Hematopoietic multipotent progenitor cell treated with erythropoietin and hydrocortisone succinate and interleukin-3 and kit ligand, for 8 days (in vitro differentiated cells): ENCODE data around the gene ERP27.

Experiments
- DNase-seq: peaks from one replicate; pipeline ENCODE4 v3.0.0-alpha.2; 2015

ERP27 gene

DNA sequence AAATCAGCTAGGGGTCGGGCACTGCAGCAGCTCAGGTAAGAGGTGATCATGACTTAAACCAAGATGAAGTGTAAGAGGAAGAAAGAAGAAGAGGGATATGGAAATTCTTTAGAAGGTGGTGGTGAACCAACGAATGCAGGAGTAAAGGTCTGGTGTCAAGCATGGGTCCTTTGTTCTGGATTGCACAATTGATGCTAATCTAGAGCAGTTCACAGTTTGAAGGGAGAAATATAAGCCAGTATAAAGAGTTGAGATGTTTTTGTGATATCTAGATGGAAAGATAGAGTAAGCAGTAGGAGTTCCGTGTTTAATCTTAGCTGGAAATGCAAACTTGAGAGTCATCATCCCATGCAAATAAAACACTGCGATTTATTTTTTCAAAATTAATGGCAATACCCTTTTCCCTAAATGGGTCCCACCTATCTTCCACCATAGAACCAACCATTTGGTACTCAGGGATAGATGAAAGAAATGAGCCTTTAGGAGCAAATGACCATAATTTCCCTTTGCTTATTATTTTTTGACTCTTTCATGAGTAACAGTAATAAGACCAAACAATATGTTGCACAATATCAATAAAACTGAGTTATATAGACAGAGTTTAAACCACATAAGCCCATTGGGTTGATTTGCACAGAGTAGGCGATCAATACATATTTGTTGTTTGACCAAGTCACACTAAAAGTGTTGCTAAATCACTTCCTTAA, 37.7 kb downstream of the ERP27 start:
- no peak for DNase-seq

DNA sequence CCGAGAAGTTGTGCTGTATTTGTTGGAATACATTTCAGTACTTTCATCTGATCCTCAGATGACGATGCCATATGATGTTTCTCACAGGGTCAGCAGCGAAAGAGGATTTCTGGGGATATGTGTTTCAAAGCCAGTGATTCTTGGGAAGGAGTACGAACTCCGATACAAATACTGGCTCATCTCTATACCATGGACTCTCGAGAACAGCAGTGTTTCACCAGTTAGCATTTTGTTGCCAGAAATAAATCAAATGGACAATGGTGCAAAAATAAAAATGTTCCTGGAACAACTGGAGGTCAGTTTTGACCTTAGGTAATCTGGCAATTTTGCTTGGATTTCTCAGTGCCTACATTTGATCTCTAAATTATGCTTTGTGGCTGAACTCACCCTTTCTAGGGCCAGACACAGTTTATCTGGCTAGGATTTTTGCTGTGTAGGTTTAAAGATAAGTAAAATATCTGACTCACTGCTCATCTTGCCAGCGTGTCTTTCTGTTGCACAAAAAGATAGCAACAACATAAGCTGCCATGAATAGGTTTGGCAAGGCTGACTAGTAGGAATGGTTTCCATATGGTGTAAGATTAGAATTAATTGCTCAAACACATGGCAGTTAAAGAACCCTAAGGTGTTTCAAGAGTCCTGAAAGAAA, 41.7 kb downstream of the ERP27 start:
- peak; percentile 96 for DNase-seq

DNA sequence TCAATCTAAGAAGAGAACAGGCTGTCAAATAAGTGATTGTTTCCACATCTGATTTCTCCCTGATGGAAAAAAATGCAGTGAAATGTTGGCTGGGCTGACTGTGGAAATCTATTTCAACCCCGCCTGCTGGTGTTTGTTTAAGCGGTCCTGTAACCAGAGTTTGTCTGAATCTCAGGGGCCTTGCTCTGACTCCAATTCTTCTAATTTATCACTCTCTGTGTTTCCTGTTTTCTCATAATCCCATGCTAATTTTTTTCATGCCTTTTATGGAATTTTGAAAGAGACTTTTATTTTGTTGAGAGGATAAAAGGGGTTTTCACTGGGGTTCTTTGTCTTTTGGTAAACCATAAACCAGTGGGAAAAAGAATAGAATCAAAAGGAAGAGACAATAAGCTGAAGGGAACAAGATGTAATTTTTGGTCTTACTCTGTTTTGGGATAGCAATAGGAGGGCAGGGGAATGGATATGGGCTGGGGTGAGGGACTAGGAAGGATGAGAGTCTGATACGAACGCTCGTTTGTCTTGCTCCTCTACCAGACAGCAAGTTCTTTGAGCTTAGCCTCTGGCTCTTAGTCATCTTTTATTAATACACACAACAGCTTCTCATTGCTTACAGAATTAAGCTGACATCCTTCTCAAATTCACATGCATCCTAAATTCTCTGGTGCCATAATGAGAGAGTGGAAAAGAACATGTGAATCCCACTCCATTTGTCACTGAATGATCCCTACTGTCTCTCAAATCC, 44.7 kb downstream of the ERP27 start:
- no peak for DNase-seq

DNA sequence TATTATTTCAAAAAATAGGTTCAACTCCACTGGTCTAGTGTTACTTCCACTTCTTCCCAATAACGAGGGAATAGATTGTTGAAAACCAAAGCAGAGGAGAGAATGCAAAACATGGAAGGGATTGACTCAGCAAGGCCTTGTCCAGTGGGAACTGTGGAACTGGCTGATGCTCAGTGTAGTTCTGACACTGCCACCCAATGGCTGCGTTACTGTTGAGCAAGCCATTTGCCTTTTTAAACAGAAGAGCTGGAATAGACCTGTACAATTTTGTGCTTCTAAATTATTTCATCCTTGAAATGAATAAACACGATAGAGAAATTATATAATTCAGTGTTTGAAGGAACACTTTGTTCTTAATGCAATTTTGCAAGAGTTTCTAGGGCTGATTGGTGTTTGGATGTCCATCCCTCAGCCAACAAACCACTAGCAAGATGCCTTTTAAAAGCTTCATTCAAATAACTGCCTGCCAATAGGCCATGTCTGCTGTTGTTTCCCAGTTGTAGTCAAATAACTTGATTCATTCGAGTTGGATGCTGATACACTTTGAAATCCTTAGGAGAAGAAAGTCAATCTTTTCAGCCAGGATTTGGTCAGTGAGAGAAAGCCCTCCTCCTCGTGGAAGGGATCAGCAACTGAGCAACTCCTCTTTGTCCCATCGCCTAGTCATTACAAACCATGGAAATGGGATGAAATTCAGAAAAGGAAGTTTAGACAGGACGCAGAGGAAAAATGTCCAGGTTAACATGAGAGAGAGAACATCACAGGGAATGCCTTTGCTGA, 45.4 kb downstream of the ERP27 start:
- DNase-seq, result peak; percentile 24

DNA sequence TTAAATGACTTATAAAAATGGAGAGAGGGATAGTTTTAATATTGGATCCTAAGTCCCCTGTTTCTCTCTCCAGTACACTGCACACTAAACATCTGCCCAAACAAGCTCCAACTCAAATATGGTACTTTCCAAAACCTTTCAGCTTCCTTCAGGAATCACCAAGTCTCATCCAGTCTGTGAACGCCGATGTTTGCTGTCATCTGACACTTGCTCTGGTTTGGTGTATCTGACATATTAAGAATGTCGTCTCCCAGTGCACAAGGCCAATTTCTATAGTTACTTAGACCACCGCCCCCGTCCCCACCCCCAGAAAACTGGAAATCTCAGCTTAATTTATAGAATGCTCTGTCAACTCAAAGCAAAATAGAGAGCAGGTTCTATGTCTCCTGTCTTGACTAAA, 47.6 kb downstream of the ERP27 start:
- DNase-seq, result no peak

DNA sequence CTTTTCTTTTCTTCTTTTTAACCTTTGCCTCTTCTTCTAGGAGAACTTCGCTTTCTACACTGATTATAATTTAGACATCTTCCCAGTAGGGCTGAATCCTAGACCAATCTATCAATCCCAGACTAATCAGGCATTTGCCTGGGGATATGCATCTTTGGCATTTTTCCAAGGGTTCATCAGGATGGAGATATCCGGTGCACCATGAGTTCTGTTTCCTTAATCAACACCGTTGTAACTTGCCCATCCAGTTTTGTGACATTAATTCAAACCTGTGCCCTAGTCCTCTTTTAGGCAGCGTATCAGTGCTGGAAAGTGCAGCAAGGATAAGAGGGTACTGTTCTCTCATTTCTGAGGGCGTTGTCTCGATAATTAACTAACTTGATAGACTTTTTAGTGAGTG, 52.1 kb downstream of the ERP27 start:
- no peak for DNase-seq

DNA sequence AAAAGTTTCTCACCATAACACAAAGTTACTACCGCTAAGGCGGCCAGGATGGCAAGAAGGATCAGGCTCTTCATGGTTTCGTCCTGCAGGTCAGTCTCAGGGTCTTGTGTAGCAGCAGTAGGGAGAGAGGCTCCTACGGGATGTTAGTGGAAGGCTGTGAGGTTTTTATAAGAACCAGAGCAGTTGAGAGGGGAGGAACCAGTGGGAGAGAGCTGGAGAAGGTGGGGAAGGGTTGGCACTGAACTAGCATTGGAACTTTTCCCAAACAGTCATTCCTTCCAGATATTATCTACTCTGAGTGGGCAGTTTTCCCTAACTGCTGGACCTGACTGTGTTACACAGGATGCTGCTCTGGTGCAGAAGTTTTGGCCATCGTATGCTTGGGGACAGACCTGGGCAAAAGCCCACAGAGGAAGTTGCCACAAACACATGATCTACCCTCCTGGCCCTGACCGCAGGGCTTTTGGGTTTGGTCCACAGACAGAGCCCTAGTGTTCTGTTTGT, 52.6 kb downstream of the ERP27 start, which contains the start of gene MGP:
Gene MGP (minus strand): TSS at position 137 of the 504 bp plus-strand sequence. CDS start 63 bp downstream, at position 74.
- no peak for DNase-seq

DNA sequence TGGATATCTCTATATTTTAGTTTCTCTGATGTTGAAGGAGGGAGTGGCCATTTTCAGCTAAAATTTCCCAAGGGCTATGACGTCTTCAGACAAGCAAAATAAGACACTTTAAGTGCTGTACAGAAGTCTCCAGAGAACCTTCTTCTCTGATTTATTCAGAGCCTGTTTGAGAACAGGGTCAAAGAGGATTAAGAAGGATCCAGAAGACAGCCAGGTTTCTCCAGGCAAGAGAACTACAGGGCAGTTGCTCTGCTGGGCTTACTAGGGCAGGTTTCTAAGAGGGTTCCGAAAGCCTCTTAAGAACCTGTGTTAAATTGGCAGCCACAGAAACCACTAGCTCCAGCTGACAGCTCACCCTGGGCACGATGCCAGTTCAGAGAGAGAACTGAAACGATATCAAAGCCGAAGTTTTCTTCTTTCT, 53.9 kb downstream of the ERP27 start:
- DNase-seq, result peak; percentile 94

DNA sequence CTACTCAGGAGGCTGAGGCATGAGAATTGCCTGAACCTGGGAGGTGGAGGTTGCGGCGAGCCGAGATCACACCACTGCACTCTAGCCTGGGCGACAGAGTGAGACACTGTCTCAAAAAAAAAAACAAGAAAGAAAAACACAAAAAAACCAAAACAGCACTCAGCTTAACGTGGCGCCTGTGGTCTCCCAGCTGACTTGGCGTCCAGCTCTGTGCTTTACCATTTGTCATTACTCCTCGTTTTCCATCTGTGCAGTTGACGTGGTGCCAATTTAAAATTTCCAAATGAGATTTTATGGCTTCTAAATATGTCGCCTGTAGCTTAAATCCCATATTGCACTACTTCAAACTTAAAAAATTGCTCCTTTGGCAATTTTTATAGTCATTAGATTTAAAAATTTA, 54.7 kb downstream of the ERP27 start:
- no peak for DNase-seq

DNA sequence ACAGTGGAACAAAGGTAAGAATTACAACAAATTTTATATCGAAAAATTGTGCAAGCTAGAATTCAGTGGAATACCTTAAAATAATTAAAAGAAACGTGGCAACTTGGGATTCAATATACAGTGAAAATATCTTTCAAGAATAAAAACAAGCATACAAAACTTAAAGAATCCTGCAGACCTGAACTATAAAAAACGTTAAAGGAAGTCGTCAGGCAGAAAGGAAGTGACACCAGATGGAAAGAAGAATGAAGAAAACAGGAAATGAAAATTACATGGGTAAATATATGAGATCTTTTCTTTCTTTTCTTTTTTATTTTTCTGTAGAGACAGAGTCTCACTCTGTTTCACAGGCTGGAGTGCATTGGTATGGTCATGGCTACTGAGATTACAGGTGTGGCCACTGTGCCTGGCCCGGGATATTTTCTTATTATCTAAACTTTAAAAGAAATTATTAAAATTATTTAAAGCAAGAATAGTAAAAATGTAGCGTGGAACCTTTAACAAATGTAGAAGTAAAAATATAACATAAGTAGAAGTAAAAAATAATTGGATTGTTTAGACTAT, 57.4 kb downstream of the ERP27 start:
- no peak for DNase-seq

DNA sequence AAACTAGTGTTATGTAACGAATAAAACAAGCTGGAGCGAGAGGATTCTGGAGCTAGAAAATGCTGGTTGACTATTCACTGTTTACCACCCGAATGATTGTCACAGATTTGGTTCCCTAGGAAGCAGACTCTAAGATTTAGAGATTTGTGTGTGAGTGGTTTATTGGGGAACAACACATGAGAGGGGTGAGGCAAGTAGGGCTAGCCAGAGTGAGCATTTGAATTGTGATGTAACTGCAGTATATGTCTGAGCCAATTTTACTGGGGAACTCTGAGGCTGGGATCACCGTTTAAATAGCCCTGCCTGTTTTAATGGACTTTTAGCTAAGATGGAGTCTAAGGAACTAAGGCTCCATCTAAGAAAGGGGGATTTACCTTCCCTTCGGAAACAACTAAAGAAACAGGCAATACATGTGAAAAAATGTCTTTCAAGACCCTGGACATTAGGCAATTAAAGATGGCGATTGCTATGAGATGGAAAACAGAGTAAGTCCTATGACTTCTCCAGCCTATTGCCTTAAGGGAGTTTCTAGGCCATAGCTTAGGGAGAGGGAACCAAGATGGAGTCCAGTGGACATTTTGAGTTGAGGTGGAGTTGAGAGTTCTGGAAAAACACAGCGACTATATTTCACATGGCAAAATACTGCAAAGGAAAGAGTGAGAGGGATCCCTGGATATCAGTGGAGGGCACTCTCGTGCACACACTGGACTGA, 59.0 kb downstream of the ERP27 start:
- DNase-seq, result no peak

DNA sequence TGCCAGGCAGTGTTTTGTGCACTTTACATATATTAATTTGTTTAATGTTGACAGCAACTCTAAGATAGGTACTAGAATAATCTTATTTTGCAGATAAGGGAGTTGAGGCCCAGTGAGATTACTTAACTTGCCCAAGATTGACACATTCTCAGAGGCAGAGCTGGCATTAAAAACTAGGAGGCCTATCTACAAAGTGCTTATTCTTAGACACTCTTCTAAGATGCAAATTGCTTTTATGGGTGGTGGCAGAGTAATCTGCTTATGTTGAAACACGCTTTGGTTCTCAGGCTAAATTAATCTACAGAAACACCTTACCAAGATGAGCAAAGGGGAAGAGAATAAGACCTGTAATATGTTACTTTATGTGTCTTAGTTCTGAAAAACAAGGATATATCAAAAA, 59.8 kb downstream of the ERP27 start:
- no peak for DNase-seq

DNA sequence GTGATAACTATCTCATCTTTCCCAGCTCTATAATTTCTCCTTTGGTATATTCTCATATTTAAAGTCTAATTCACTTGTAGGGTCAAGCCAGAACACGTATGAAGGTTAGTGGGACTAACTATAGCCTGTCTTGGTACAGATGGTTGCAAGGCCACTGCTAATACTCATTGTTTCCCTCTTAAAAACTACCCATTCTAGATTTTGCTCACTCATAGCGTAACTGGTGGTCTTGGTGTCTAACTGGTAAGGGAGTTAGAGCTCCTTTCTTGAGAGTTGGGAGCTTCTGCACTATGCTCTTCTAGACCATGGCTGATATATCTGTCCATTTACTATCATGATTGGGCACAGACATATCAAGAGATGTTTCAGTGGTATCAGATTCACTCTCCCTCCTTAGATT, 61.5 kb downstream of the ERP27 start:
- DNase-seq, result no peak

DNA sequence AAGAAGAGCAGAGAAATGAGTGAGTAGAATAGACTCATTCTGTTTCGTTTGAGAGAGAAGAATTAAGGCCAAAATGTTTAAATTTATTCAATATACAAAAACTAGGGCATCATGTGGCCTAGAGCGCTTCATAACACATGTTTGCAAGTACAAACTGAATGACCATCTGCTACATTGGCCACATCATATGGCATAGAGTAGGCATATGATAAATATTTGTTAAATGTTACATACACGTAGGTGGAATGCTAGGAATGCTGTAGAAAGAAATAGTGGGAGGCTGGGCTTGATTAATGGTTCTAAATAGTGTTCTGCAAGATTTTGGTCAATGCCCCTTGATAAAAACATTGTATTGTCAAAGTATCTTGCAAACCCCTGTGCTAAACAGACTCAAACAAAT, 63.5 kb downstream of the ERP27 start:
- DNase-seq, result no peak

DNA sequence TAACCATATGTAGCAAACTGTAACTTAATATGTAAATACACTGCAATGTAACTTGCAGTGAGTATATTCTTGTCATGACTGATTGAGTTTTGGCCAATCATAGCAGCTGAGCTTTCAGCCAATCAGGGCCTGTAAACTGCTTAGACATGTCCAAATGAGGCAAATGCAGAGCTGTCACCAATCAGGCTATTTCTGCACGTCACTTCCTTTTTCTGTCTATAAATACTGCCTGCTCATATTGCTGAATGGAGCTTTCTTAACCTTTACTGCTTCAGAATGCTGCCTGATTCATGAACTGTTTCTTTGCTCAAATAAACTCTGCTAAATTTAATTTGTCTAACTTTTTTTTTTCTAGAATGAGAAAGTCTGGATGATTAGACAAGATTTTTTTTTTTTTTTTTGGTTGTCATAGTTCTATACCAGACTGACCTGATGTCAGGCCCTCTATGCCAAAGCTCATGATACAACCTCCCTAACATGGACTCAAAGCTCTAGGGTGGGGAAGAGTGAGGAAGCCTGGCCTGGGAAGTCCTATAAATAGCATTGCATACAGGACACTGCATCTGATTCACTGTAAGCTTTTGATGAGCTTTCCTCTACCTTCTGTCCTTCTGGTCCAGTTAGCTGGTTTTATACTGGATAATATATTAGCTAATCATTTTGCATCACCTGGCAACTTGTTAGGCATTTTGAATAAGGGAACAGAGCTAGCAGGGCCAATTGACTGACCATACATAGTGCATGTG, 64.7 kb downstream of the ERP27 start:
- no peak for DNase-seq

DNA sequence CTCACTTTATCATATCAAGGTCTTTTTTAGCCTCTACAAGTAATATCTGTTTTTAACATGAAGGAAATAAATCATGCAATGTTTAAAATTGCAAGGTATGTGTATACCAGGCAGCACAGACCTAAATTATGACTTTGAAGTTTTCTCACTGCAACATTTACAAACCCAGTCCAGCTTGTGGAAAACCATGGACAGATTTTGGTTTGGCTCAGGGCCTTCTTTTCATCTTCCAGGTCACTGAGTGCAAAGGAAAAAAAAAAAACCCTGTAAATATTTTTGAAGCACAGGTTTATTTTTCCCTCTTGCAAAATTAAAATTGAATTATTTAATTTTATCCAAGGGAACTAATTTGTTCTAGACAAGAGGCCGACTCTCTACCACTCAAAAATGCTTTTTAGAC, 66.5 kb downstream of the ERP27 start:
- no peak for DNase-seq

DNA sequence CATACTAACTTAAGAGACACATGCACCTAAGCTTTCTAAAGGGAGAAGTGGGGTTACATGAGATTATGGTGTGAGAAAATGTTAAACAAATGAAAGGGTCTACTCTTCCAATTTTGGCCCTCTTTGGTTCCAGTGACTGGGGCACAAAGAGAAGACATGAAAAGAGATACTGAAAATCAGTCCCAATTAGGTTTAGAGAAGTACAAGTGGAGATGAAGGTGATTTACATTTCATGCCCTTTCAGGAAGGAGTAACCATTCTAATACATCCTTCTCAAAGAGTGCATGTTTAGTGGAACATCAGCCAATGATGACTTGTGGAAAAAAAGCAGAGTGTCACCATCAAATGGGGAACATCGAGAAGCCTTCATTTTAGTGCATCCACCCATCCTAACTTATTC, 67.1 kb downstream of the ERP27 start:
- no peak for DNase-seq

DNA sequence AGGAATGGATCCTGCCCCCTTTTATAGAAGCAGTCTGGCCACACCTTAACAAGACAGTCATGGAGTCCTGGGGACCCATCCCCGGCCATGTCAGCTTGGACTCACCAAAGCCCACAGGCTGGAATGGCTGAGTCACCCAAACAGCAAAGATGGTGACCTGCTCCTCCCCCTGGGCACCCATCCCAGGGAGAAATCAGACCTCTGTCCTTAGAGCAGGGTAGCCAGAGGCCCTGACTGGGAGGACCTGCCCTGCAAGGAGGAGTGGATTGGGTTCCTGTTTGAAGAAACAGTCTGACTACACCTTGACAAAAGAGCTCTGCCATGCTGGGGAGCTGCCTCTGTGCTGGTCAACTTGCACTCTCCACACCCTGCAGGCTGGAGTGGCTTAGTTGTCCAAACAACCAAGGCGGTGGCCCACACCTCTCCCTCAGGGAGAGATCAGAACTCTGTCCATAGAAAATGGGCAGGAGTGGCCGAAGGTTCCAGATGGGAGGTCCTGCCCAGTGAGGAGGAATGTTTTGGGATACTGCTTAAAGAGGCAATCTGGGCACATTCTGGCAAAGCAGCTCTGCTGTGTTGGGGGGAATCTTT, 69.3 kb downstream of the ERP27 start:
- DNase-seq, result no peak
